Hepatocyte (in vitro differentiated cells): ENCODE results near the gene TMEM121B.

Experiments
- EZH2 ChIP-seq: fragments of 200-600 bp; sonication (generic); IDR thresholded peaks from 2 replicates; pipeline ENCODE4 v1.6.1; 2016; ENCODE audit warnings: antibody characterized with exemption, mild to moderate bottlenecking, borderline replicate concordance
- EZH2phosphoT487 ChIP-seq: fragments of 200-600 bp; sonication (generic); IDR thresholded peaks from one replicate; pipeline ENCODE4 v1.6.1; 2018; ENCODE audit warnings: antibody characterized with exemption, mild to moderate bottlenecking, low read depth, moderate library complexity; ENCODE audit not compliant: unreplicated experiment, severe bottlenecking
- TF ChIP-seq, protein P1 (sequence below): fragments of 200-600 bp; sonication (generic); IDR thresholded peaks from 2 replicates; pipeline ENCODE4 v1.5.1; 2016; ENCODE audit warnings: antibody characterized with exemption, mild to moderate bottlenecking; ENCODE audit not compliant: poor library complexity

DNA sequence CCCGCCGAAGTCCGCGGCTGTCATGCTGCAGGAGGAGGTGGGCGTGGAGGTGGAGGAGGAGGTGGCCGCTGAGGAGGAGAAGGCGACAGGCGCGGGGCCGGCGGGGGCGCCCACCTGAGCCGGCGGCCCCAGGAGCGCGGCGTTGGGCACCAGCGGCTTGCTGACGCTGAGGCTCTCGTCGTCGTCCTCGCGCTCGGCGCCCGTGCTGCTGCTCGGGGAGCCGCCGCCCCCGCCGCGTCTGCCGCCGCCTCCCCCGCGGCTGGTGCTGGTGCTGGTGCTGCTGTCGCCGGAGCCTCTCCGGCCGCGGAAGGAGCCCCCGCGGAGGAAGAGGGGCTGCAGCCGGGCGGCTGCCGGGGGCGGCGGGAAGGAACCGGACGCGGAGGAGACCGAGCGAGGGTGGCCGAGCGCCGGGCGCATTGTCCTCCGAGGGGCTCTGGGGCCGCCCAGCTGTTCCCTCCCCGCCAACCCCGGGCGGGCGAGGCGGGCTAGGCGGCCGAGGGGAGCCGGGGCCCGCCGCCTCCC, 388 bp downstream of the TMEM121B start:
- TF ChIP-seq, protein P1, sequence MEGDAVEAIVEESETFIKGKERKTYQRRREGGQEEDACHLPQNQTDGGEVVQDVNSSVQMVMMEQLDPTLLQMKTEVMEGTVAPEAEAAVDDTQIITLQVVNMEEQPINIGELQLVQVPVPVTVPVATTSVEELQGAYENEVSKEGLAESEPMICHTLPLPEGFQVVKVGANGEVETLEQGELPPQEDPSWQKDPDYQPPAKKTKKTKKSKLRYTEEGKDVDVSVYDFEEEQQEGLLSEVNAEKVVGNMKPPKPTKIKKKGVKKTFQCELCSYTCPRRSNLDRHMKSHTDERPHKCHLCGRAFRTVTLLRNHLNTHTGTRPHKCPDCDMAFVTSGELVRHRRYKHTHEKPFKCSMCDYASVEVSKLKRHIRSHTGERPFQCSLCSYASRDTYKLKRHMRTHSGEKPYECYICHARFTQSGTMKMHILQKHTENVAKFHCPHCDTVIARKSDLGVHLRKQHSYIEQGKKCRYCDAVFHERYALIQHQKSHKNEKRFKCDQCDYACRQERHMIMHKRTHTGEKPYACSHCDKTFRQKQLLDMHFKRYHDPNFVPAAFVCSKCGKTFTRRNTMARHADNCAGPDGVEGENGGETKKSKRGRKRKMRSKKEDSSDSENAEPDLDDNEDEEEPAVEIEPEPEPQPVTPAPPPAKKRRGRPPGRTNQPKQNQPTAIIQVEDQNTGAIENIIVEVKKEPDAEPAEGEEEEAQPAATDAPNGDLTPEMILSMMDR = no peak
- TF ChIP-seq EZH2 (no peak), EZH2phosphoT487 (no peak)
